H9 (cell line): ENCODE data around the gene COG4. TPM values are rescaled to one million over a fixed set of nuclear protein-coding genes. Genes with fewer than 3 reads are reported as not detected.

Experiments used
- DNase-seq: peaks from one replicate; pipeline ENCODE4 v3.0.0-alpha.2; 2017
- H2AFZ ChIP-seq: one replicate; pipeline ENCODE4 v1.6.1; 2013; ENCODE audit warnings: mild to moderate bottlenecking, low read length, control low read depth, moderate library complexity
- H2AK5ac ChIP-seq: 2 replicates; pipeline ENCODE4 v1.6.1; 2013; ENCODE audit warnings: low read length, control low read depth, mixed read lengths; ENCODE audit not compliant: insufficient read length
- H2BK120ac ChIP-seq: one replicate; pipeline ENCODE4 v1.6.1; 2013; ENCODE audit warnings: low read depth, mild to moderate bottlenecking, low read length, control low read depth, inconsistent platforms; ENCODE audit not compliant: poor library complexity, severe bottlenecking
- H2BK12ac ChIP-seq: 2 replicates; pipeline ENCODE4 v1.6.1; 2013; ENCODE audit warnings: low read length, control low read depth, mixed read lengths, low read depth; ENCODE audit not compliant: insufficient read length
- H2BK15ac ChIP-seq: 2 replicates; pipeline ENCODE4 v1.6.1; 2013; ENCODE audit warnings: low read depth, low read length, control low read depth
- H2BK20ac ChIP-seq: one replicate; pipeline ENCODE4 v1.6.1; 2013; ENCODE audit warnings: low read depth, mild to moderate bottlenecking, low read length, control low read depth, inconsistent platforms; ENCODE audit not compliant: poor library complexity, severe bottlenecking
- H2BK5ac ChIP-seq: 2 replicates; pipeline ENCODE4 v1.6.1; 2013; ENCODE audit warnings: low read length, control low read depth, mixed read lengths; ENCODE audit not compliant: insufficient read length
- H3K14ac ChIP-seq: 2 replicates; pipeline ENCODE4 v1.6.1; 2013; ENCODE audit warnings: low read length, control low read depth; ENCODE audit not compliant: insufficient read depth
- H3K18ac ChIP-seq: 2 replicates; pipeline ENCODE4 v1.6.1; 2013; ENCODE audit warnings: low read depth, mild to moderate bottlenecking, mixed read lengths, low read length, control low read depth; ENCODE audit not compliant: insufficient read length
- H3K23ac ChIP-seq: 2 replicates; pipeline ENCODE4 v1.6.1; 2013; ENCODE audit warnings: low read length, control low read depth, mixed read lengths, low read depth; ENCODE audit not compliant: insufficient read length
- H3K23me2 ChIP-seq: 2 replicates; pipeline ENCODE4 v1.6.1; 2013; ENCODE audit warnings: low read depth, mild to moderate bottlenecking, mixed read lengths, low read length, control low read depth; ENCODE audit not compliant: insufficient read length, poor library complexity, severe bottlenecking
- H3K27ac ChIP-seq: 2 replicates; pipeline ENCODE4 v1.5.1; 2013; ENCODE audit warnings: low read length, control low read depth, mixed read lengths, low read depth; ENCODE audit not compliant: insufficient read length
- H3K27me3 ChIP-seq: 2 replicates; pipeline ENCODE4 v1.6.1; 2013; ENCODE audit warnings: low read length, control low read depth, inconsistent platforms; ENCODE audit not compliant: insufficient read depth
- H3K4ac ChIP-seq: 2 replicates; pipeline ENCODE4 v1.6.1; 2013; ENCODE audit warnings: low read depth, mild to moderate bottlenecking, control low read depth, inconsistent platforms, low read length, moderate library complexity
- H3K4me1 ChIP-seq: 2 replicates; pipeline ENCODE4 v1.6.1; 2013; ENCODE audit warnings: low read length, control low read depth, inconsistent platforms; ENCODE audit not compliant: insufficient read depth
- H3K4me2 ChIP-seq: 2 replicates; pipeline ENCODE4 v1.6.1; 2013; ENCODE audit warnings: low read length, control low read depth, mixed read lengths; ENCODE audit not compliant: insufficient read length, insufficient read depth
- H3K56ac ChIP-seq: 2 replicates; pipeline ENCODE4 v1.6.1; 2013; ENCODE audit warnings: low read depth, mild to moderate bottlenecking, mixed read lengths, low read length, control low read depth; ENCODE audit not compliant: insufficient read length
- H3K79me1 ChIP-seq: 2 replicates; pipeline ENCODE4 v1.6.1; 2013; ENCODE audit warnings: low read depth, mild to moderate bottlenecking, moderate library complexity, low read length, control low read depth, inconsistent platforms; ENCODE audit not compliant: insufficient read depth, poor library complexity, severe bottlenecking
- H3K79me2 ChIP-seq: 2 replicates; pipeline ENCODE4 v1.6.1; 2013; ENCODE audit warnings: low read length, control low read depth, inconsistent platforms; ENCODE audit not compliant: insufficient read depth
- H3K9ac ChIP-seq: 2 replicates; pipeline ENCODE4 v1.6.1; 2013; ENCODE audit warnings: low read length, control low read depth, mixed read lengths; ENCODE audit not compliant: insufficient read length; ENCODE audit errors: extremely low read depth
- H3K9me3 ChIP-seq: one replicate; pipeline ENCODE4 v1.6.1; 2013; ENCODE audit warnings: low read depth, low read length, inconsistent platforms; ENCODE audit not compliant: control insufficient read depth
- H3T11ph ChIP-seq: one replicate; pipeline ENCODE4 v1.6.1; 2013; ENCODE audit warnings: mild to moderate bottlenecking, low read length, control low read depth, inconsistent platforms
- H4K20me1 ChIP-seq: one replicate; pipeline ENCODE4 v1.6.1; 2013; ENCODE audit not compliant: control insufficient read depth, insufficient read length, insufficient read depth
- H4K5ac ChIP-seq: 2 replicates; pipeline ENCODE4 v1.6.1; 2013; ENCODE audit warnings: low read depth, mild to moderate bottlenecking, mixed read lengths, low read length, control low read depth; ENCODE audit not compliant: insufficient read length
- H4K8ac ChIP-seq: replicated peaks from 2 replicates; pipeline ENCODE4 v1.6.1; 2013; ENCODE audit warnings: low read length, control low read depth, mixed read lengths, low read depth; ENCODE audit not compliant: insufficient read length
- H4K91ac ChIP-seq: 2 replicates; pipeline ENCODE4 v1.6.1; 2013; ENCODE audit warnings: low read depth, mild to moderate bottlenecking, moderate library complexity, mixed read lengths, low read length, control low read depth; ENCODE audit not compliant: insufficient read length
- H3K27ac Mint-ChIP-seq, 3 experiments: 2 replicates in 2 of 3; 3 replicates in 1 of 3; pipeline ENCODE4 v1.8.0; 2020 to 2021; ENCODE audit warnings: mixed read lengths in 3 of 3, mild to moderate bottlenecking in 1 of 3, moderate library complexity in 1 of 3
- H3K27me3 Mint-ChIP-seq: 2 replicates; pipeline ENCODE4 v1.8.0; 2021; ENCODE audit warnings: low read depth, mild to moderate bottlenecking, moderate library complexity, mixed read lengths
- H3K36me3 Mint-ChIP-seq, 3 experiments: 2 replicates in 2 of 3; 3 replicates in 1 of 3; pipeline ENCODE4 v1.8.0; 2020 to 2021; ENCODE audit warnings: low read depth in 3 of 3, mixed read lengths in 3 of 3; ENCODE audit not compliant: insufficient read depth in 1 of 3
- H3K4me1 Mint-ChIP-seq, 2 experiments: 2 replicates each; pipeline ENCODE4 v1.8.0; 2020; ENCODE audit warnings: mixed read lengths in 2 of 2
- H3K4me3 Mint-ChIP-seq, 2 experiments: 2 replicates in 1 of 2; 3 replicates in 1 of 2; pipeline ENCODE4 v1.8.0; 2020 to 2021; ENCODE audit warnings: mild to moderate bottlenecking in 2 of 2, mixed read lengths in 2 of 2, moderate library complexity in 1 of 2
- H3K9me3 Mint-ChIP-seq, 2 experiments: 2 replicates in 1 of 2; 3 replicates in 1 of 2; pipeline ENCODE4 v1.8.0; 2020; ENCODE audit warnings: mild to moderate bottlenecking in 2 of 2, mixed read lengths in 2 of 2, moderate library complexity in 1 of 2
- WGBS: extraction: QIAGEN DNeasy Blood & Tissue Kit; methylation state at CpG from one replicate; pipeline ENCODE4 v1.1.7; 2013; ENCODE audit warnings: missing lambda C conversion rate, low lambda C conversion rate, mixed read lengths; ENCODE audit not compliant: insufficient read length; ENCODE audit errors: extremely low coverage; 5-methylcytosine and 5-hydroxymethylcytosine counted together
- total RNA-seq: library from RNA; stranded (reverse); gene quantifications from 2 replicates; pipeline ENCODE4 v1.2.1, GENCODE V29; 2021
- TF ChIP-seq, protein P1 (sequence below): fragments of 200-600 bp; sonication (generic); conservative IDR thresholded peaks from 3 replicates; pipeline ENCODE4 v1.8.0; 2021; ENCODE audit warnings: antibody characterized with exemption, mild to moderate bottlenecking

The COG4 gene
- total RNA-seq, 1 experiment from 2014 or later: 51.9 TPM

- Histone ChIP-seq H3K9me3 (no peaks in the 10 kb centered on the region), H3T11ph (no peak overlapping the region), H2BK5ac (no peak overlapping the region), H4K8ac (no peak overlapping the region), H4K20me1 (peaks cover 3% of the 10 kb centered on the region), H2BK20ac (no peak overlapping the region), H4K5ac (no peak overlapping the region), H2AFZ (no peak overlapping the region), H3K4me2 (no peak overlapping the region), H2AK5ac (no peak overlapping the region), H3K79me1 (no peaks in the 10 kb centered on the region), H3K56ac (no peak overlapping the region), H3K27ac (no peak overlapping the region), H3K14ac (no peak overlapping the region), H3K79me2 (no peaks in the 10 kb centered on the region), H2BK15ac (no peak overlapping the region), H3K9ac (no peak overlapping the region), H2BK12ac (no peak overlapping the region), H3K23ac (no peak overlapping the region), H3K27me3 (no peaks in the 10 kb centered on the region), H3K23me2 (no peaks in the 10 kb centered on the region), H2BK120ac (no peak overlapping the region), H3K4ac (no peak overlapping the region), H3K4me1 (no peaks in the 10 kb centered on the region; the same call in 1 of the 2 replicates), H4K91ac (no peak overlapping the region), H3K18ac (no peak overlapping the region)
- no peaks in the 10 kb centered on the region; a peak in 1 of 7 replicates for H3K36me3 Mint-ChIP-seq
- TF ChIP-seq, protein P1, sequence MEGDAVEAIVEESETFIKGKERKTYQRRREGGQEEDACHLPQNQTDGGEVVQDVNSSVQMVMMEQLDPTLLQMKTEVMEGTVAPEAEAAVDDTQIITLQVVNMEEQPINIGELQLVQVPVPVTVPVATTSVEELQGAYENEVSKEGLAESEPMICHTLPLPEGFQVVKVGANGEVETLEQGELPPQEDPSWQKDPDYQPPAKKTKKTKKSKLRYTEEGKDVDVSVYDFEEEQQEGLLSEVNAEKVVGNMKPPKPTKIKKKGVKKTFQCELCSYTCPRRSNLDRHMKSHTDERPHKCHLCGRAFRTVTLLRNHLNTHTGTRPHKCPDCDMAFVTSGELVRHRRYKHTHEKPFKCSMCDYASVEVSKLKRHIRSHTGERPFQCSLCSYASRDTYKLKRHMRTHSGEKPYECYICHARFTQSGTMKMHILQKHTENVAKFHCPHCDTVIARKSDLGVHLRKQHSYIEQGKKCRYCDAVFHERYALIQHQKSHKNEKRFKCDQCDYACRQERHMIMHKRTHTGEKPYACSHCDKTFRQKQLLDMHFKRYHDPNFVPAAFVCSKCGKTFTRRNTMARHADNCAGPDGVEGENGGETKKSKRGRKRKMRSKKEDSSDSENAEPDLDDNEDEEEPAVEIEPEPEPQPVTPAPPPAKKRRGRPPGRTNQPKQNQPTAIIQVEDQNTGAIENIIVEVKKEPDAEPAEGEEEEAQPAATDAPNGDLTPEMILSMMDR: no peak
- H3K9me3 Mint-ChIP-seq: no peaks in the 10 kb centered on the region
- peaks cover 3 to 7% of the 10 kb centered on the region in 2 experiments for H3K4me1 Mint-ChIP-seq
- H3K4me3 Mint-ChIP-seq: no peak overlapping the region
- H3K27me3 Mint-ChIP-seq: no peaks in the 10 kb centered on the region
- H3K27ac Mint-ChIP-seq: no peak overlapping the region
- WGBS: no CpG with 5 or more reads among the region's 28 CpGs
- no peak for DNase-seq
These were observed 50.4 kb downstream of the COG4 start for GRCh38 chr16:70472786-70473433.
